GM19395 (cell line): Measurements from ENCODE around the gene ATP4B.
"Not testable (repeated sequence)": the region's sequence is repeated elsewhere in the genome, so short reads cannot be mapped to it uniquely, and the experiment has no call there.

Experiments
- ATAC-seq: cut with Tn5 transposase; IDR thresholded peaks from one replicate; pipeline ENCODE4 v1.9.1; 2021; ENCODE audit warnings: mild to moderate bottlenecking, moderate library complexity; ENCODE audit not compliant: unreplicated experiment

Gene ATP4B

DNA sequence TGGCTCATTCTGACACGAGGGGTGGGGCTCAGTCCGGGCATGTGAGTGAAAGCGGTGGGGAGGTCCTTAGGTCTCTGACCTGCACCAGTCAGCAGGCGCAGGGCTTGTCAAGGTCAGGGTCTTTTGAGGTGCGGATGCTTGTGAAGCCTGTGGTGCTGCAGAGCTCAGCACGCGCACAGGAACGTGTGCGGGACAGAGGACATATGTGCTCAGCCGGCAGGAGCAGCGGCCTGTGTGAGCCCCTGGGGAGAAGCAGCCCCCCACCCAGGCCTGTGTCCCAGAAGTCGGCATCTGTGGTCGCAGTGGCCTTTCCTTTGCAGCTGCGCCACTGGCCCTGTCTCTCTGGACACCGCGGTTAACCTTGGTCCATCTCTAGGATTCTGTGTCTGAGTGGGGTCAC is 30.9 kb downstream of the ATP4B start:
- ATAC-seq = no peak

DNA sequence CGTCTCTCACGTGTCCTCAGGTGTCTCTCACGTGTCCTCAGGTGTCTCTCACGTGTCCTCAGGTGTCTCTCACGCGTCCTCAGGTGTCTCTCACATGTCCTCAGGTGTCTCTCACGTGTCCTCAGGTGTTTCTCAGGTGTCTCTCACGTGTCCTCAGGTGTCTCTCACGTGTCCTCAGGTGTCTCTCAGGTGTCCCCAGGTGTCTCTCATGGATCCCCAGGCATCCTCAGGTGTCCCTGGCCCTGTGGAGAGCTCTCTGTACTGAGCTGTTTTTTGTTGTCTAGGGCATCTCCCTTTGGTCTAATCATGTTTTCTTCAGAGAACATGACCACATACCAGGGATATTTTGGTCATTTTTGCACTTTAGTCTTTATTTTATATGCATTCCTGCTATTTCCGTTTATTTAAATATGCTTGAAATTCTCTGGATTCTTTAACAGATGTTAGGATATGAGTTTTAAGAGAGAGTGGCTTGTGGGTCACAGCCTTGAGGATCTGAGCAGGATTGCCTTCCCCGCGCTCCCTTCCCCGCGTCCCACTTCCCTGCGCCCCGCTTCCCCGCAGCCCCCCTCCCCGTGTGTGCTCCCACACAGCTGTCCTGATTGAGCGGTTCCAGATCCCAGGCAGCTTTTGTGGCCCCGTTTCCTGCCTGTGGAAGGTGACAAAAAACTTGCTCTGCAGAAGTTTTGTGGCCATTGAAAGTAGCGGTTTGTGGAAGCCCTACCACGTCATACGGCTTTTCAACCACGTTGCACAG is 31.9 kb downstream of the ATP4B start:
- ATAC-seq = no peak

DNA sequence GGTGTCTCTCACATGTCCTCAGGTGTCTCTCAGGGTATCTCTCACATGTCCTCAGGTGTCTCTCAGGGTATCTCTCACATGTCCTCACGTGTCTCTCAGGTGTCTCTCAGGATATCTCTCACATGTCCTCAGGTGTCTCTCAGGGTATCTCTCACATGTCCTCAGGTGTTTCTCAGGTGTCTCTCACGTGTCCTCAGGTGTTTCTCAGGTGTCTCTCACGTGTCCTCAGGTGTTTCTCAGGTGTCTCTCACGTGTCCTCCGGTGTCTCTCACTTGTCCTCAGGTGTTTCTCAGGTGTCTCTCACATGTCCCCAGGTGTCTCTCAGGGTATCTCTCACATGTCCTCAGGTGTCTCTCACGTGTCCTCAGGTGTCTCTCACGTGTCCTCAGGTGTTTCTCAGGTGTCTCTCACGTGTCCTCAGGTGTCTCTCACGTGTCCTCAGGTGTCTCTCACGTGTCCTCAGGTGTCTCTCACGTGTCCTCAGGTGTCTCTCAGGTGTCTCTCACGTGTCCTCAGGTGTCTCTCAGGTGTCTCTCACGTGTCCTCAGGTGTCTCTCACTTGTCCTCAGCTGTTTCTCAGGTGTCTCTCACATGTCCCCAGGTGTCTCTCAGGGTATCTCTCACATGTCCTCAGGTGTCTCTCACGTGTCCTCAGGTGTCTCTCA is 33.2 kb downstream of the ATP4B start:
- ATAC-seq = not testable (repeated sequence)

DNA sequence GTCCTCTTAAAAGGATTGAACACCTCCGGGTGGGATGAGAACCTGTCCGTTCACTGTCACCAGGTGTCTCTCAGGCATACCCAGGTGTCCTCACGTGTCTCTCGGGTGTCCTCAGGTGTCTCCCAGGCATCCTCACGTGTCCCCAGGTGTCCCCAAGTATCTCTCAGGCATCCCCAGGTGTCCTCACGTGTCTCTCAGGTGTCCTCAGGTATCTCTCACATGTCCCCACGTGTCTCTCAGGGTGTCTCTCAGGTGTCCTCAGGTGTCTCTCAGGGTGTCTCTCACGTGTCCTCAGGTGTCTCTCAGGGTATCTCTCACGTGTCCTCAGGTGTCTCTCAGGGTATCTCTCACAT is 33.8 kb downstream of the ATP4B start:
- ATAC-seq = no peak

GRCh38 chr13:113623491-113624234 is 34.3 kb downstream of the ATP4B start:
- no peak for ATAC-seq

DNA sequence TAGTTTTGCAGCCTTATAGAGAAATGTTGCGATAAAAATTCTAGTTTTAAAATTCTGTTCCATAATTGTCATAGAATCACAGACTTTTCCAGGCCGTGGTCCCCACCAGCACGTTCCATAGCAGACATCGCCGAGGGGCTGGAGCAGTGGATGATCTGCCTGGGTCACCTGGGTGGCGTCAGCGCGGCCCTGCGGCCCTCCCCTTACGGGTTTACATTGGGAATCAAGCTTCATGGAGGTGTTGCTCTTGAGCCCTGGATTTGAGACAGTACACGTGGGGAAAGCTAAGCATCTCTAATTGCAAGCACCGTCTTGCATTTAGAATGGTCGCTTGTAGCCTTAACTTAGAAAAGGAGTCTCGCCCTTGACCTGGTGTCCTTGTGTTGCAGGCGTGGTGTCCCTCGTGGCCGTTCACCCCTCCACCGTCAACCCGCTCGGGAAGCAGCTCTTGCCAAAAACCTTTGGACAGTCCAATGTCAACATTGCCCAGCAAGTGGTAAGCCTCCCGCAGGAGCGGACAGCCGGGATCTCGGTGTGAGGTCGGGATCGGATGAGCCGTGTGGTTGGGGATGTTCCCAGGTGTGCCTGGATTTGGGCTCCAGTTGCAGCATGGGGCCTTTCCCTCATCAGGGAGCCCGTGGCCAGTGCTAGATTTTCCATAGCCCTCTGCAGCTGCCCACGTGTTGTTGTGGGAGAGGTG is 35.1 kb downstream of the ATP4B start:
- no peak for ATAC-seq

DNA sequence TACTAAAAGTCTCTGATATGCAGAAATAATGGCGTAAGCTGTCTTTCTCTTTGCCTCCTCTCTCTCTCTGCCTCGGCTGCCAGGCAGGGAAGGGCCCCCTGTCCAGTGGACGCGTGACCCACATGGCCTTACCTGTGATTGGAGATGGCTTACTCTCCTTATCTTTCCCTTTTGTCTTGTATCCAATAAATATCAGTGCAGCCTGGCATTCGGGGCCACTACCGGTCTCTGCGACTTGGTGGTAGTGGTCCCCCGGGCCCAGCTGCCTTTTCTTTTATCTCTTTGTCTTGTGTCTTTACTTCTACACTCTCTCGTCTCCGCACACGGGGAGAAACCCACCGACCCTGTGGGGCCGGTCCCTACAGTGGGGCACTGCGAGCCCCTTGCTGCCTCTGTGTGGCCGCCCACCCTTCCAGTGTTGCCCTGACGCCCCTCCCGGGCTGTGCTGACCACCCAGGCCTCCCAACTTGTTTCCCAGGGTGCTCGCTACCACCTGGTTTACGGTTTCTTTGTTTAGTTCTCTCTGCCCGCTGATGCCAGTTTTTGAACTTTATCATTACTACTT is 35.9 kb downstream of the ATP4B start:
- not testable (repeated sequence) for ATAC-seq

DNA sequence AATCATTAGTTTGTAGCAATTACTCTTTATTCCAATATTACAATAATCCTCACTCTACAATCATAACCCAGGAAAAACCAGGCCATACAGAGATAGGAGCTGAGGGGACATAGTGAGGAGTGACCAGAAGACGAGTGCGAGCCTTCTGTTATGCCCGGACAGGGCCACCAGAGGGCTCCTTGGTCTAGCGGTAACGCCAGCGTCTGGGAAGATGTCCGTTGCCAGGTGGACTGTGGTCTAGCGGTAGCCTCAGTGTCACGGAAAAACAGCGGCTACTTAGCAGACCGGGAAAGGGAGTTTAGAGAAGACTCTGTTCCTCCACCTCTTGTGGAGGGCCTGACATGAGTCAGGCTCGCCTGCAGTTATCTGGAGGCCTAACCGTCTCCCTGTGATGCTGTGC is 36.5 kb downstream of the ATP4B start:
- ATAC-seq = not testable (repeated sequence)

GRCh38 chr13:113621046-113621445 is 37.0 kb downstream of the ATP4B start:
- ATAC-seq = no peak

DNA sequence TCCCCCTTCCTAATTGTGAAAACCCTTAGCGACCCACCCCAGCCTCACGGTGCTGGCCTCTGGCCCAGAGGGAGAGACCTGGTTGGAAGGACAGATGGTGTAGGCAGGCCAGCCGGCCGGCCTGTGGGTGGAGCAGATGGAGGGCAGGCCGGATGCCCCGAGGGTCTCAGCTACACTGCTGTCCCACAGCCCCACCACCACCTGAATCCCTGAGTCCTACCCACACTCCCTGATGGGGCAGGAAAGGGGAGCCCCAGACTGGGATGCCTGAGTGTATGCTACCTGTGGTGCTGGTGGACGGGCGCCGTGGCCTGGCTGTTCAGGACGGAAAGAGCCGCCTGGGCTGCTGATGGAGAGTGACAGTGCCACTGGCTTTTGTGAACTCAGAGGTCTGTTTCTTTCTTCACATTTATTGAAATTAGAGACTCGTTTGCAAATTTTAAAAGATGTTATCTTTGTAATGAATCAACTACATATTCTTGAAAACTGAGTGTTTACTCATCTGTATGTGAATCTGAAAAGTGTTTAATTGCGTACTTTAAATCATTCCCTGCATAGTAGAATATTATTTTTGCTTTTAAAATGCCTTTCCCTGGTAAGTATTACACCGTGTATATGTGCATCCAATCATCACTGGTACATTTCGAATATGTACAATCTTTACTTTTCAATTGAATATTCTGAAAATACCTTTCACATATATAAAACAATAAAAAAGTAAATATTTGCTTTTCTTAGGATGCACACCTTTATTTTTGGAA is 37.8 kb downstream of the ATP4B start:
- ATAC-seq = no peak

GRCh38 chr13:113618455-113618854 is 39.5 kb downstream of the ATP4B start:
- no peak for ATAC-seq

GRCh38 chr13:113617961-113618360 is 40.0 kb downstream of the ATP4B start:
- ATAC-seq = no peak

- ATAC-seq = no peak
Measured at GRCh38 chr13:113616991-113617749, 40.8 kb downstream of the ATP4B start.

GRCh38 chr13:113616281-113616906 is 41.6 kb downstream of the ATP4B start:
- no peak for ATAC-seq

- ATAC-seq = no peak
Measured at GRCh38 chr13:113613789-113614379, 44.1 kb downstream of the ATP4B start.

DNA sequence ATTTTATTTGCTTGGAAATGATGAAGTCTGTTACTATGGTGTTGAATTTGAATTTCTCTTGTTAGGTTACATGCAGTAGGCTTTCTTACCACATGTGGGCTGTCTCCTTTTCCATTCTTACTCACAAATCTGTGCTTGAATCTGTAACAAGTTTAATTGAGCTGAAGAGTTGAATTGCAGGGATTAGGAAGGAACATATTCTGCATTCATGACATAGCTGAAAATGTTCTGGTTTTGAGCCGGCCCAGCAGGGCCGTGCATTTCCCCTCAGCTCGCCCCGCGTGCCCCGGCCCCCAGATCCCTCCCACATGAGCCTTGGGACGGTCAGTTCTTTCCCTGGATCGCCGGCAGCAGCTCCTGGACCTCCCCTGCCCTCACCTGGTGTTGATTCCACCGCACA is 45.4 kb downstream of the ATP4B start:
- no peak for ATAC-seq

- no peak for ATAC-seq
Measured at GRCh38 chr13:113611996-113612395, 46.0 kb downstream of the ATP4B start.

GRCh38 chr13:113610266-113610665 is 47.7 kb downstream of the ATP4B start:
- ATAC-seq = no peak

DNA sequence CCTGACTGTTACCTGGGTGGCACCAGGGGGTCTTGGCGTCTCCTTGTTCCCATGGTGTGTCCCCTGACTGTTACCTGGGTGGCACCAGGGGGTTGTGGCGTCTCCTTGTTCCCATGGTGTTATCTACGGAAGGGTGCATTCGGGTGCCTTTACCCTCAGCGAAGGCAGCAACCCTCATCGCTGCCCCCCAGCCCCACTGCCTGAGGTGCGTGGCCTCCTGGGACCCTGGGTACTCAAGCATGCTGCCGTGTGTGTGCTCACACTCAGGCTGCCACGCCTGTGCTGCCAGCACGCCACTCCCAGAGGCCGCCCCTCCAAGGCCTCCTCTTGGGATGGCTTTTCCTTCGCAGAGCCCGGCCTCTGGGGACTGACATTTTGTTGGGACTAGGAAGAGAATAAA is 48.4 kb downstream of the ATP4B start:
- ATAC-seq = no peak
